HFF-Myc (cell line): ENCODE results near the gene CTSW.
"Not testable (repeated sequence)": the region's sequence is repeated elsewhere in the genome, so short reads cannot be mapped to it uniquely, and the experiment has no call there.

ENCODE experiments used
- DNase-seq: peaks from one replicate; pipeline ENCODE4 v3.0.0-alpha.2; 2011; ENCODE audit warnings: low read depth; ENCODE audit errors: extremely low read depth
- H3K4me3 ChIP-seq: replicated peaks from 2 replicates; pipeline ENCODE4 v1.5.1; 2011; ENCODE audit warnings: low read depth, mild to moderate bottlenecking, control low read depth, low read length
- CTCF ChIP-seq: IDR thresholded peaks from 2 replicates; pipeline ENCODE4 v1.5.1; 2012; ENCODE audit warnings: mild to moderate bottlenecking, low read depth, low read length, control low read depth; ENCODE audit errors: missing control alignments

The CTSW gene

GRCh38 chr11:65887723-65888162 lies 8.1 kb downstream of the CTSW start:
- peak overlapping the region; percentile 87 for H3K4me3 ChIP-seq
- no peak for DNase-seq
- TF ChIP-seq CTCF = no peak

GRCh38 chr11:65888163-65888814 lies 8.7 kb downstream of the CTSW start, which contains the start of gene FIBP:
TSS of gene FIBP (minus strand) at chr11:65888471. CDS start at chr11:65888418, 53 bp downstream.
- peak; percentile 88 for DNase-seq
- TF ChIP-seq CTCF = peak; percentile 79

DNA sequence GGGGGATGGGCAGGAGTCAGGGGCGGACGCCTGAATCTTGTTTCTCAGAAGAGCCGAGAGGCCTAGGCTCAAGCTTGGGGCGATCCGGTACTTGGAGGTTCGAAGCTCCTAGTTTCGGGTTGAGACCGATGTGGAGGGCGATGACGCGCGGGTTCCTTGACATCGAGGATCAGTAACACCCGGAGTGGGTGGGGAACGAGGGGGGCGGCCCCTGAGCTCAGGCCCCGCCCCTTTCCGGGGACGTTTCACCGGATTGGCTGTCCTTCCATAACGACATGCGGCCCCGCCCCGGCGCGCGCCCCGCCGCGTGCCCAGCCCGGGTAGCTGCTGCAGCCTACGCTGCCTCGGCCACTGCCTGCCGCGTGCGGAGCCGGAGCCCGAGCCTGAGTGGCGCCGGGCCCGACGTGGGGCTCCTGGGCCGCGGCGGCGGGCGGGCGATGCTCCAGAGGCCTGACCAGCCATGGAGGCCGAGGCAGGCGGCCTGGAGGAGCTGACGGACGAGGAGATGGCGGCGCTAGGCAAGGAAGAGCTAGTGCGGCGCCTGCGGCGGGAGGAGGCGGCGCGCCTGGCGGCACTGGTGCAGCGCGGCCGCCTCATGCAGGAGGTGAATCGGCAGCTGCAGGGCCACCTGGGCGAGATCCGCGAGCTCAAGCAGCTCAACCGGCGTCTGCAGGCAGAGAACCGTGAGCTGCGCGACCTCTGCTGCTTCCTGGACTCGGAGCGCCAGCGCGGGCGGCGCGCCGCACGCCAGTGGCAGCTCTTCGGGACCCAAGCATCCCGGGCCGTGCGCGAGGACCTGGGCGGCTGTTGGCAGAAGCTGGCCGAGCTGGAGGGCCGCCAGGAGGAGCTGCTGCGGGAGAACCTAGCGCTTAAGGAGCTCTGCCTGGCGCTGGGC lies 10.9 kb downstream of the CTSW start, which contains the start of gene CCDC85B:
CCDC85B (plus strand) TSS at position 350 of the 895 bp plus-strand sequence; CDS start at position 461, 111 bp downstream.
- peak within 1 kb of the TSS; percentile 87 for H3K4me3 ChIP-seq
- peak; percentile 88 for DNase-seq
- TF ChIP-seq CTCF = no peak

More at GRCh38 chr11:65888163-65888814, 8.7 kb downstream of the CTSW start, which contains the start of gene FIBP:
- H3K4me3 ChIP-seq = peak within 1 kb of the TSS; percentile 87

- TF ChIP-seq CTCF = peak; percentile 35
- H3K4me3 ChIP-seq = peak overlapping the region; percentile 57
- DNase-seq = no peak
Observed at GRCh38 chr11:65891219-65892136, 11.8 kb downstream of the CTSW start.

GRCh38 chr11:65892137-65892540 lies 12.5 kb downstream of the CTSW start:
- DNase-seq = not testable (repeated sequence)
- H3K4me3 ChIP-seq = peak overlapping the region; percentile 57

- TF ChIP-seq CTCF = no peak
- peak overlapping the region; percentile 57 for H3K4me3 ChIP-seq
- no peak for DNase-seq
Observed at GRCh38 chr11:65892661-65893317, 13.2 kb downstream of the CTSW start.
